Neural cell (in vitro differentiated cells): Measurements from ENCODE around the gene ANGPT4. TPM values are rescaled to one million over a fixed set of nuclear protein-coding genes. Genes with fewer than 3 reads are reported as not detected.

ENCODE experiments used
- H2AFZ ChIP-seq: fragments of 200-600, 300-800 bp; sonication (generic), shearing (Covaris generic); 2 replicates; pipeline ENCODE4 v1.6.0; 2014; ENCODE audit warnings: low read depth, mild to moderate bottlenecking, antibody characterized with exemption, low read length, moderate library complexity
- H3F3A ChIP-seq: fragments of 200-600 bp; shearing (Covaris generic); 2 replicates; pipeline ENCODE4 v1.6.1; 2016; ENCODE audit warnings: mild to moderate bottlenecking, moderate library complexity, mixed read lengths, antibody characterized with exemption, low read length; ENCODE audit not compliant: insufficient read depth, poor library complexity, severe bottlenecking
- H3K27ac ChIP-seq: fragments of 200-600, 300-800 bp; sonication (generic), shearing (Covaris generic); 2 replicates; pipeline ENCODE4 v1.5.1; 2014; ENCODE audit warnings: mild to moderate bottlenecking, low read length, moderate library complexity
- H3K27me3 ChIP-seq: fragments of 300-800, 200-600 bp; sonication (generic), shearing (Covaris generic); 2 replicates; pipeline ENCODE4 v1.6.0; 2014; ENCODE audit warnings: mild to moderate bottlenecking, low read depth, low read length, moderate library complexity; ENCODE audit not compliant: insufficient read depth
- H3K36me3 ChIP-seq: fragments of 300-800, 200-600 bp; sonication (generic), shearing (Covaris generic); 2 replicates; pipeline ENCODE4 v1.5.1; 2014; ENCODE audit warnings: mild to moderate bottlenecking, antibody characterized with exemption, low read length, moderate library complexity; ENCODE audit not compliant: insufficient read depth
- H3K4me2 ChIP-seq: fragments of 300-800, 200-600 bp; sonication (generic), shearing (Covaris generic); 2 replicates; pipeline ENCODE4 v1.6.0; 2014; ENCODE audit warnings: mild to moderate bottlenecking, low read length
- H3K4me3 ChIP-seq: fragments of 300-800, 200-600 bp; sonication (generic), shearing (Covaris generic); 2 replicates; pipeline ENCODE4 v1.5.1; 2014; ENCODE audit warnings: mild to moderate bottlenecking, low read length, moderate library complexity
- H3K79me2 ChIP-seq: fragments of 200-600 bp; shearing (Covaris generic); replicated peaks from 2 replicates; pipeline ENCODE4 v1.6.0; 2014; ENCODE audit warnings: mild to moderate bottlenecking, low read length, moderate library complexity; ENCODE audit not compliant: insufficient read depth
- H3K9ac ChIP-seq: fragments of 300-800, 200-600 bp; sonication (generic), shearing (Covaris generic); 2 replicates; pipeline ENCODE4 v1.6.1; 2016; ENCODE audit warnings: mild to moderate bottlenecking, low read length, mixed read lengths
- H3K9me2 ChIP-seq: fragments of 200-600 bp; shearing (Covaris generic); 2 replicates; pipeline ENCODE4 v1.6.1; 2016; ENCODE audit warnings: mild to moderate bottlenecking, low read length, mixed read lengths; ENCODE audit not compliant: insufficient read depth
- H3K9me3 ChIP-seq: fragments of 200-600, 300-800 bp; sonication (generic), shearing (Covaris generic); 2 replicates; pipeline ENCODE4 v1.6.1; 2016; ENCODE audit warnings: mild to moderate bottlenecking, mixed run types, low read length, moderate library complexity, mixed read lengths
- H4K20me1 ChIP-seq: fragments of 200-600 bp; shearing (Covaris generic); 2 replicates; pipeline ENCODE4 v1.6.1; 2016; ENCODE audit warnings: mild to moderate bottlenecking, mixed run types; ENCODE audit not compliant: insufficient read depth
- EP300 ChIP-seq: fragments of 450-650 bp; conservative IDR thresholded peaks from 2 replicates; pipeline ENCODE4 v1.6.1; 2014; ENCODE audit warnings: antibody characterized with exemption, mild to moderate bottlenecking, moderate library complexity; ENCODE audit not compliant: poor library complexity, severe bottlenecking
- EZH2 ChIP-seq: fragments of 200-600, 300-800 bp; shearing (Covaris generic), sonication (generic); IDR thresholded peaks from 2 replicates; pipeline ENCODE4 v1.6.1; 2014; ENCODE audit warnings: antibody characterized with exemption, low read length, borderline replicate concordance, mild to moderate bottlenecking; ENCODE audit not compliant: insufficient read depth, poor library complexity, severe bottlenecking
- MXI1 ChIP-seq: fragments of 450-650 bp; conservative IDR thresholded peaks from 2 replicates; pipeline ENCODE4 v1.6.1; 2014; ENCODE audit warnings: antibody characterized with exemption, mild to moderate bottlenecking; ENCODE audit not compliant: poor library complexity, severe bottlenecking
- POLR2AphosphoS5 ChIP-seq: IDR thresholded peaks from 2 replicates; pipeline ENCODE4 v1.6.1; 2012
- RAD21 ChIP-seq: fragments of 450-650 bp; conservative IDR thresholded peaks from 2 replicates; pipeline ENCODE4 v1.6.1; 2014; ENCODE audit warnings: antibody characterized with exemption, mild to moderate bottlenecking, moderate library complexity
- SMC3 ChIP-seq: fragments of 450-650 bp; conservative IDR thresholded peaks from 2 replicates; pipeline ENCODE4 v1.6.1; 2014; ENCODE audit warnings: antibody characterized with exemption, mild to moderate bottlenecking, moderate library complexity; ENCODE audit not compliant: poor library complexity
- TAF1 ChIP-seq: IDR thresholded peaks from 2 replicates; pipeline ENCODE4 v1.6.1; 2012; ENCODE audit warnings: low read depth
- polyA plus RNA-seq: library from polyadenylated mRNA; depleted of rRNA; stranded (reverse); fragments of >200 nt; gene quantifications from 2 replicates; pipeline ENCODE4 v1.2.3, GENCODE V29; 2014
- TF ChIP-seq, protein P1 (sequence below): fragments of 450-650 bp; IDR thresholded peaks from 2 replicates; pipeline ENCODE4 v1.5.1; 2014; ENCODE audit warnings: antibody characterized with exemption, mild to moderate bottlenecking, moderate library complexity; ENCODE audit not compliant: poor library complexity, severe bottlenecking
- TF ChIP-seq, protein P2 (sequence below): IDR thresholded peaks from 2 replicates; pipeline ENCODE4 v1.6.1; 2012; ENCODE audit warnings: borderline replicate concordance

The ANGPT4 gene
- polyA plus RNA-seq, 1 donor from 2014 or later, result not detected

DNA sequence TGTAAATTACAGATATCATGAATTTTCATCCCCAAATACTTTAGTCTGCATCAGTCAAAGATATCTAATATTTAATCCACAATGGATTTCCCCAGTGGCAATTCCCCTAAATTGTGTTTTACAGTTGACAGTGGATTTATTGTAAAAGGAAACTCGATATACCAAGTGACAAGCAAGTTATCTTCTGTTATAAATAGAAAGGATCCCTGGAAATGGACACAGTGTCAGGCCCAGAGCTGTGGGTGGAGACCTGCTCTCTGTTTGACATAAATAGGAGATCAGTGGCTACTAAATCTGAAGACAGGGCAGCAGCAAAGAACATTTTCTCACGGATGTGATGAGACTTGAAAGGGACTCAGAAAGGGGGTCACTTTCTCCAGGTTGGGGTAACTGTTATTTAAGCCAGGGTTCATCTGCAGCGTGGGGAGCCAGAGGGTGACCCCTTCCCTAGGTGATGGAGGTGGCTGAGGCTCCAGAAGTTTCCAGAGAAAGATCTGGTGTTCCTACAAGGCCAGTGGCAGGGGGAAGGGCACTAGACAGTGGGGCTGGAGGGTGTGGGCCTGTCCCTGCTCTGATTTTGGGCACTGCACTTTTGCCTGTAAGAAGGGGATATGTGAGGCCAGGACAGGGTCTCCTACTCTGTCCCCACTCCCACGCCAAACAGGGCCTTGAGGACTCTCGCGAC is 94.9 kb downstream of the ANGPT4 start:
- TF ChIP-seq EP300, result no peak
- TF ChIP-seq SMC3, result no peak
- TF ChIP-seq TAF1, result no peak
- TF ChIP-seq, protein P1, sequence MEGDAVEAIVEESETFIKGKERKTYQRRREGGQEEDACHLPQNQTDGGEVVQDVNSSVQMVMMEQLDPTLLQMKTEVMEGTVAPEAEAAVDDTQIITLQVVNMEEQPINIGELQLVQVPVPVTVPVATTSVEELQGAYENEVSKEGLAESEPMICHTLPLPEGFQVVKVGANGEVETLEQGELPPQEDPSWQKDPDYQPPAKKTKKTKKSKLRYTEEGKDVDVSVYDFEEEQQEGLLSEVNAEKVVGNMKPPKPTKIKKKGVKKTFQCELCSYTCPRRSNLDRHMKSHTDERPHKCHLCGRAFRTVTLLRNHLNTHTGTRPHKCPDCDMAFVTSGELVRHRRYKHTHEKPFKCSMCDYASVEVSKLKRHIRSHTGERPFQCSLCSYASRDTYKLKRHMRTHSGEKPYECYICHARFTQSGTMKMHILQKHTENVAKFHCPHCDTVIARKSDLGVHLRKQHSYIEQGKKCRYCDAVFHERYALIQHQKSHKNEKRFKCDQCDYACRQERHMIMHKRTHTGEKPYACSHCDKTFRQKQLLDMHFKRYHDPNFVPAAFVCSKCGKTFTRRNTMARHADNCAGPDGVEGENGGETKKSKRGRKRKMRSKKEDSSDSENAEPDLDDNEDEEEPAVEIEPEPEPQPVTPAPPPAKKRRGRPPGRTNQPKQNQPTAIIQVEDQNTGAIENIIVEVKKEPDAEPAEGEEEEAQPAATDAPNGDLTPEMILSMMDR, result no peak
- TF ChIP-seq POLR2AphosphoS5, result no peak
- TF ChIP-seq RAD21, result no peak
- TF ChIP-seq, protein P2, sequence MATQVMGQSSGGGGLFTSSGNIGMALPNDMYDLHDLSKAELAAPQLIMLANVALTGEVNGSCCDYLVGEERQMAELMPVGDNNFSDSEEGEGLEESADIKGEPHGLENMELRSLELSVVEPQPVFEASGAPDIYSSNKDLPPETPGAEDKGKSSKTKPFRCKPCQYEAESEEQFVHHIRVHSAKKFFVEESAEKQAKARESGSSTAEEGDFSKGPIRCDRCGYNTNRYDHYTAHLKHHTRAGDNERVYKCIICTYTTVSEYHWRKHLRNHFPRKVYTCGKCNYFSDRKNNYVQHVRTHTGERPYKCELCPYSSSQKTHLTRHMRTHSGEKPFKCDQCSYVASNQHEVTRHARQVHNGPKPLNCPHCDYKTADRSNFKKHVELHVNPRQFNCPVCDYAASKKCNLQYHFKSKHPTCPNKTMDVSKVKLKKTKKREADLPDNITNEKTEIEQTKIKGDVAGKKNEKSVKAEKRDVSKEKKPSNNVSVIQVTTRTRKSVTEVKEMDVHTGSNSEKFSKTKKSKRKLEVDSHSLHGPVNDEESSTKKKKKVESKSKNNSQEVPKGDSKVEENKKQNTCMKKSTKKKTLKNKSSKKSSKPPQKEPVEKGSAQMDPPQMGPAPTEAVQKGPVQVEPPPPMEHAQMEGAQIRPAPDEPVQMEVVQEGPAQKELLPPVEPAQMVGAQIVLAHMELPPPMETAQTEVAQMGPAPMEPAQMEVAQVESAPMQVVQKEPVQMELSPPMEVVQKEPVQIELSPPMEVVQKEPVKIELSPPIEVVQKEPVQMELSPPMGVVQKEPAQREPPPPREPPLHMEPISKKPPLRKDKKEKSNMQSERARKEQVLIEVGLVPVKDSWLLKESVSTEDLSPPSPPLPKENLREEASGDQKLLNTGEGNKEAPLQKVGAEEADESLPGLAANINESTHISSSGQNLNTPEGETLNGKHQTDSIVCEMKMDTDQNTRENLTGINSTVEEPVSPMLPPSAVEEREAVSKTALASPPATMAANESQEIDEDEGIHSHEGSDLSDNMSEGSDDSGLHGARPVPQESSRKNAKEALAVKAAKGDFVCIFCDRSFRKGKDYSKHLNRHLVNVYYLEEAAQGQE, result no peak
- no peak for TF ChIP-seq MXI1
- no peak for TF ChIP-seq EZH2
- no peak overlapping the region for H3K9ac ChIP-seq
- no peaks in the 10 kb centered on the region for H3K9me3 ChIP-seq
- H3K36me3 ChIP-seq, result no peaks in the 10 kb centered on the region
- no peaks in the 10 kb centered on the region for H4K20me1 ChIP-seq
- no peak overlapping the region for H3K4me3 ChIP-seq
- H3K4me2 ChIP-seq, result no peak overlapping the region
- no peaks in the 10 kb centered on the region for H3K27me3 ChIP-seq
- H3K27ac ChIP-seq, result no peak overlapping the region
- no peaks in the 10 kb centered on the region for H3K79me2 ChIP-seq
- H2AFZ ChIP-seq, result no peak overlapping the region
- H3F3A ChIP-seq, result no peaks in the 10 kb centered on the region
- H3K9me2 ChIP-seq, result no peaks in the 10 kb centered on the region

GRCh38 chr20:820323-820953 is 95.7 kb downstream of the ANGPT4 start:
- no peak for TF ChIP-seq TAF1
- no peak for TF ChIP-seq RAD21
- TF ChIP-seq SMC3, result no peak
- TF ChIP-seq EP300, result no peak
- TF ChIP-seq, protein P1, result no peak
- no peak for TF ChIP-seq POLR2AphosphoS5
- no peak for TF ChIP-seq EZH2
- TF ChIP-seq MXI1, result no peak
- TF ChIP-seq, protein P2, result no peak
- Histone ChIP-seq H3K9ac (no peak overlapping the region), H3K4me3 (no peak overlapping the region)

More at GRCh38 chr20:820323-820953, 95.7 kb downstream of the ANGPT4 start:
- Histone ChIP-seq H3K4me2 (no peak overlapping the region), H3F3A (no peaks in the 10 kb centered on the region), H3K27ac (no peak overlapping the region), H3K9me3 (no peaks in the 10 kb centered on the region), H2AFZ (no peak overlapping the region), H4K20me1 (no peaks in the 10 kb centered on the region), H3K9me2 (no peaks in the 10 kb centered on the region), H3K27me3 (no peaks in the 10 kb centered on the region), H3K79me2 (no peaks in the 10 kb centered on the region), H3K36me3 (no peaks in the 10 kb centered on the region)
